Measurements from ENCODE around the gene CDH4.

Gene CDH4

GRCh38 chr20:61284752-61285151 lies 32.7 kb downstream of the CDH4 start:
- no peak for DNase-seq (ENCODE audit: low spot score)

GRCh38 chr20:61285152-61285645 lies 33.1 kb downstream of the CDH4 start:
- no peak for DNase-seq (ENCODE audit: low spot score)

- no peak for DNase-seq (ENCODE audit: low spot score)
Observed at GRCh38 chr20:61285691-61286090, 33.6 kb downstream of the CDH4 start.

DNA sequence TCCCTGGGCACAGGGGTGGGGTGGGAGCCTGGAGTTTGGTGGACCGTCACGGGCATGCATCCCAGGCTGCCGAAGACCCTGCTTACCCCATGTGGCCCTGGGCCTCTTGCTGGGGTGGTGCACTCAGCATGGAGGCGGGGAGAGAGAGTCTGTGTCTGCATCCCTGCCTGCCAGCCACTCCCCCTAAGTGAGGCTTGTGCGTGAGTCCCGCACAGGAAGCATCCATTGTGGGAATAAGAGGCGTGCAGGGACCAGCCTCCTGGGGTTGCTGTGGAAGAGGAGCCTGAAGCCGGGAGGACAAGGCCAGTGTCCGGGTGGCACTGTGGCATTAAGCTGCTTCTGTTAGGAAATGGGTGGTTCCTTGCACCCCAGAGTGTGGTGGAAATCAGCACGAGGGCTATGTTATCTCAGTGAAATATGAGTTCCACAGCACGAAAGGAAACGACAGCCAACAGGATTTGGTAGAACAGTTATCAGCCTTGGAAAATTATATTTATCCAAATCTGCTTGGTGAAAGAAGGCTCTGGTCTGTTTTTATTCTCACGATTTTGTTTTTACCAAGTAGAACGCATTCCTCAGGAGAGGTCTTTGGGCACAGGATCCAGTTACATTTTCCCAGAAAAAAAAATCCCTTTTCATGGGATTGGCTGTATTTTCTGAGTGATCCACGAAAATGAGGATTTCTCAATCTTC lies 35.7 kb downstream of the CDH4 start:
- DNase-seq (ENCODE audit: low spot score): no peak

DNA sequence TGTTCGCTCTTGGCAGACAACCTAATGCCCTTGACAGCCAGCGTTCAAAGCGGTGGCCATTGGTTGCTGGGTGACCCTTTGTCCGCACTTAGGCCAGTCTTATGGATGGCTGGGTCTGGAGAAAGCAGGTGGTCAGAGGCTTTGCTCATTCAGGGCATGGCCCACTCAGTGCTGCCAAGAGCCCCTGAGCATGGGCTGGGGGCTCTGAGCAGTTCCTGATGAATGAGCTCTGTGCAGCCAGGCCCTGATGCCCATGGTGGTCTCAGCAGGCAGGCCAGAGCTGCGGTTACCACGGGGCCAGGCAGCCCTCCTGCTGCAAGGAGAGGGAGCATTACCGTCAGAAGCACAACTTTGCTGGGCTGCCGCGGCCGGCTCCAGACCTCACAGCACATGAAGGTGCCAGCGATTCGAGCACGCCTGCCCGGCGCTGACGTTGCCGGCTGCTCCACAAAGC lies 36.3 kb downstream of the CDH4 start:
- DNase-seq (ENCODE audit: low spot score): no peak

DNA sequence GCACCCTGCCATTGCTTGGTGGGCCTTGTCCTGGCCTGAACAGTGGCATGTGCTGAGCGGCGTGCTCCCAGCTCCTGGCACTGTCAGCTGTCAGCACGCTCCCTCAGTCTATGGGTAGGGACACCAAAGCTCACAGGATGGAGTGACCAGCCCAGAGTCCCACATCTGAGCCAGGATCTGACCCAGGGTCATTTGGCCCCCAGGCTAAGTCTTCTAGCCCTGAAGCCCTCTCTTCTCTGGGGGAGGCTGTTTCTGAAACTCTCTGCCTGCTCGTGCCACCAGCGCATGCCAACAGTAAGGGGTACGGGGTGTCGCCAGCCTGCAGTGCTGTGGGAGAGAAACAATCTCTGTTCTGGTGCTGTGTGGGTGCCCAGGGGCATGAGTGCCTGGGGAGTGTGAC lies 37.1 kb downstream of the CDH4 start:
- no peak for DNase-seq (ENCODE audit: low spot score)

DNA sequence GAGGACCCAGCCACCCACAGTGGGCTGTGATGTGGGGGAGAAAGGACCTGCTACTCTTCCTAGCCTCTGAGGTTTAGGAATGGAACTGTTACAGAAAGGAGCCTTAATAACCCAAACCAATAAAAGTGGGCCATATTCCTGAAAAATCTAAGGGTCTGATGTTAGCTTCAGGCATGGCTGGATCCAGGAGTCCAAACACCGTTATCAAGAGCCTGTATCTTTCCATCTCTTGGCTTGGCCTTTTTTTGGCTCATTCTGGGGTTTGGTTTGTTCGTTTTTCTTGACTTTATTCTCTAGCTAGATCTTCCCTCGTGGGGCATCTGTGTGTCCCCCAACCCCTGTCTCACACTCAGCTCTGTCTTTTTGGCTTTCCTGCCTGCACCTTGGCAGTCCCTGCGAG lies 38.7 kb downstream of the CDH4 start:
- no peak for DNase-seq (ENCODE audit: low spot score)

GRCh38 chr20:61291166-61291829 lies 39.2 kb downstream of the CDH4 start:
- no peak for DNase-seq (ENCODE audit: low spot score)

DNA sequence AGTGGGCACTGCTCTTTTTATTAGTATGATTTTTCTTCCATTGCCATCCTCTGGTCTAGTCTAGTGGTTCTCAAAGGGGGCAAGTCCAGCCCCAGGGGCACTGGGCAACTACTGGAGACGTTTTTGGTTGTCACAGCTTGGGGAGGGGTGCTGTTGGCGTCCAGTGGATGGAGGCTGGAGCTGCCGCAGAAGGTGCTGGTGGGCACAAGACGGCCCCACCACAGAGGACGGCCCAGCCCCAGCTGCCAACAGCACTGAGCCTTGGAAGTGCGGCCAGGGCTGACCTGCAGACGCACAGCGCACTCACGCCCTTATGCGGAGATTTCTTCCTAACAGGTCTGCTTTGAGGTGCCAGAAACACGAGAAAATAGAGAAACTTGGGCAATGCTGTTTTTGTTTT lies 40.3 kb downstream of the CDH4 start:
- no peak for DNase-seq (ENCODE audit: low spot score)

DNA sequence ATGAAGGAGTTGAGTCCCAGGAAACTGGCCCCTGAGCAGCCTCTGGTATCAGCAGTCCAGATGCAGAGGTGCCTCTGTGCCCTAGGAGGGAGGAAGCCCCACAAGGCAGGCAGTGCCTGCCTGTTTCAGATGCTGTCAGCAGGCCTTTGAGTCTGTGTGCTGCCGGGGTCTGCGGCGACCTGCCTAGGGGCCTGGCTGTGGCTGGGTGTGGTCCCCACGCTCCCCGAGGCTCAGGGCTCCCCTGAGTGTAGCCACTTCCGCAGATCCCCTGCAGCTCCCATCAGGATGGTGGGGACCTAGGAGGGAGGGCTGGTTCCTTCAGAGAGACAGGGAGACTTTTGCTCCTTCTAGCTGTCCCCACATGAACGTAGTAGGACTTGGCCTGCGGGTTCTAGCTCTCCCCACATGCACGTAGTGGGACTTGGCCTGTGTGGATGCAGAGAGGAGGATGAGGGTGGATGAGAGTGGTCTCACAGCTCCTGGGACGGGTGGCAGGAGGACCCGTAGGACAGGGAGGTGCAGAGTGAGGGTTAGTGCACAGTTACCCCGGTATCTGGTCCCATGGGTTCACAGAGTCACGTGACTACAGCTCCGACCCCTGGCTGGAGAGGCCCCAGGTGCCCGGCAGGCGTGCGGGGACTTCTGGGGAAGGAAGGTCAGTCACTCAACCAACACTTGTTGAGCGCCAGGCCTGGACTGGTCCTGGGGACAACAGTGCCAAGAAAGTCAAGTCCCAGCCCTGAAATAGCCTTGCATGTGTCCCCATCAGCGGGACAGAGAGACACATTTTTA lies 41.0 kb downstream of the CDH4 start:
- no peak for DNase-seq (ENCODE audit: low spot score)

- DNase-seq (ENCODE audit: low spot score): no peak
Observed at GRCh38 chr20:61293951-61294350, 41.9 kb downstream of the CDH4 start.

DNA sequence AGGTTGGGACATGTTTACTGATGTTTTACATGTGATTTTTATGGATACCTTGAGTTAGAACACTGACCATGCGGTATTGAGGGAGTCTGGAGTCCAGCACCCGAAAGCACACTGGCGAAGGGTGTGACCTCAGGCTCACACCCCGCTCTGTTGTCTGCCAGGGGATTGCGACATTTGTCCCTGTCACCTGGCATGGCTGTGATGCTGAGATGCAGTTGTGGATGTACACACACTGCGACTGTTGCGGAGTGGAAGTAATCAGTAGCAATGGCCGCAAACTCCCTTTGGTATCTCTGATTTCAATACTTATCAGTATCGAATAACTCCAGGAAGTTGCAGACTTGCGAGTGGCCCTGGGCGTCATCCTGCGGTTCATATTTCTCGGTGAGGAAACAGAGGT lies 43.2 kb downstream of the CDH4 start:
- no peak for DNase-seq (ENCODE audit: low spot score)

GRCh38 chr20:61295682-61296628 lies 43.9 kb downstream of the CDH4 start:
- DNase-seq (ENCODE audit: low spot score): no peak

- no peak for DNase-seq (ENCODE audit: low spot score)
Observed at GRCh38 chr20:61296629-61297019, 44.6 kb downstream of the CDH4 start.

DNA sequence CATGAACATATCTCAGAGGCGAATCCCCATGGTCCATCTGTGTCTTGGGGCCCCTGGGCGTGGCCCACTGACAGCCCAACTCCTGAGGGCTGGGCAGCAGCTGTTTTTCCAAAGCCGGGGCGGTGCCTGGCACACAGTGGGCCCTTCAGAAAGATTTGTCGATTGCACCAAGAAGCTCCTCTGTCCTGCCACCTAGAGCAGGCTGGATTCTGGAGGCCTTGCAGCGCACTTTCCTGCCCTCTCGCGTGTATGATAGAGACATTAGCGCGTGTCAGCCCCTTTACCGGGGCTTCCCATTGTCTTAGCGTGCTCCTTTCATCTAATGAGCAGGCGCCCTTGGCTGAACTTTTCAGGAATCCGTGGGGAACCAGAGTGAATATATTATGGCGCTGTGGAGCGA lies 45.4 kb downstream of the CDH4 start:
- DNase-seq (ENCODE audit: low spot score): no peak

DNA sequence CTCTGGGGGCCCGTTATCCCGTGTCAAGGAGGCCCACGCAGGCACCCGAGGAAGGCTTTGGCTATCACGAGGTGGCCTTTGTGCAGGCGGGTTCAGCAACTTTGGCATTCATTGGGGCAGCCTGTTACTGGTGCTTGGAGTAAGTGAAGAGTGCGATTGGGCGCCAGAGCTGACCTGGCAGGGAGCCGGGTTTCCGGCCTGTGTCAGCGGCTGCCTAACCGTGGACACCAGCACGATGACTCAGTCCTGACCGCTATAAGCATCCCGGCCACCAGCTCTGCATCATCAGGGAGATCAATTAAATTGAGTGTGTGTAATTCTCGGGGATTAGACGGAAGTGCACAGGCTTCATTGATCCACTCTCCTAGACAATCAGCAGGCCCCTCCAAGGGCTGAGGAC lies 45.9 kb downstream of the CDH4 start:
- DNase-seq (ENCODE audit: low spot score): no peak

DNA sequence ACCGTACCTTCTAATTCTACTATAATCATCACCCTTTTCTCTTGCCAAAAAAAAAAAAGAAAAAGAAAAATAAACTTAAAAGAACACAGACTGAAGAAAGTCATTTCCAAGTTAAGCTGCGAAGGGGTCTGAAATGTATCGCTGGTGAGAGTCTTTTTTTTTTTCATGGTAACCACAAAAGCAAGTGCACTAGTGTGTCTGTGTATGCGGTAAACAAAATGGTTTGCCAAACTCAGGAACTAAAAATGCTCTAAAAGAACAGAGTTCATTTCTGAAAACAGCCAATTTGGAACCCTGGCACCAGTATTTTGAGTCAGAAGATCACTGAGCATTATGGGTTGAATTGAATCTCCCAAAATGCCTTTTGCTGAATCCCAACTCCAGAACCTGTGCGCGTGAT lies 46.6 kb downstream of the CDH4 start:
- DNase-seq (ENCODE audit: low spot score): no peak

GRCh38 chr20:61299104-61299503 lies 47.0 kb downstream of the CDH4 start:
- DNase-seq (ENCODE audit: low spot score): no peak

- DNase-seq (ENCODE audit: low spot score): no peak
Observed at GRCh38 chr20:61299618-61300017, 47.6 kb downstream of the CDH4 start.

- DNase-seq (ENCODE audit: low spot score): no peak
Observed at GRCh38 chr20:61300293-61300692, 48.2 kb downstream of the CDH4 start.

DNA sequence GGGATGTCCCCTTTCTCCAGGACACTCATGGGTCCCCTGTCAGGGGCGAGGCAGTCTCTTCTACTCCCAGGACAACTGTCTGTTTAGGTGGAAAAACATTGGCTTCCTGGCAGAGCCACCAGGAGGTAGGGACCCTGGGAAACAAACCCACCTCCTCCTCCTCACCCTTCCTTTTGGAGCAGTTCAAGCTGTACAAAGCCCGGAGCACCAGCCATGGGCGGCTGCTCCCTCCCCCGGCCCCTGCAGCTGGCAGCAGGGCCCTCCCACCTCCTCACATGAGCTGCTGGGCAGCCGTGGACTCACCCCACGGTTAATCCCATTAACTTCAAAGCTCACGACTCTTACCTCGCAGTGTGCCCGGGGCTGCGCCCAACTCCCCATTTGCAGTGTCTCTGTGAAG lies 48.6 kb downstream of the CDH4 start:
- no peak for DNase-seq (ENCODE audit: low spot score)
